Esophagus muscularis mucosa (tissue), 4 donors: ENCODE data around the gene SETD5. TPM values are rescaled to one million over a fixed set of nuclear protein-coding genes. Genes with fewer than 3 reads are reported as not detected.
A peak's percentile ranks its signal among the peaks of the same experiment; 100 is the strongest.

ENCODE experiments used
- DNase-seq: peaks from one replicate; pipeline ENCODE4 v3.0.0-alpha.2; 2017; ENCODE audit errors: extremely low spot score
- H3K27ac ChIP-seq, 4 donors: fragments of 200-600 bp; sonication (generic); replicated peaks in 1 of 4; 1 replicate in 3 of 4; 2 replicates in 1 of 4; pipeline ENCODE4 v1.5.1; 2016 to 2019; ENCODE audit warnings: mild to moderate bottlenecking in 1 of 4
- H3K27me3 ChIP-seq, 4 donors: fragments of 200-600 bp; sonication (generic); one replicate each; pipeline versions ENCODE4 v1.5.1 to v1.6.0; 2016 to 2019
- H3K36me3 ChIP-seq, 4 donors: fragments of 200-600 bp; sonication (generic); one replicate each; pipeline ENCODE4 v1.5.1; 2016 to 2019
- H3K4me1 ChIP-seq, 4 donors: fragments of 200-600 bp; sonication (generic); one replicate each; pipeline ENCODE4 v1.5.1; 2016 to 2019
- H3K4me3 ChIP-seq, 4 donors: fragments of 200-600 bp; sonication (generic); 1 replicate in 2 of 4; 2 replicates in 2 of 4; pipeline ENCODE4 v1.5.1; 2016 to 2019; ENCODE audit warnings: mild to moderate bottlenecking in 4 of 4, moderate library complexity in 1 of 4
- H3K9me3 ChIP-seq, 4 donors: fragments of 200-600 bp; sonication (generic); 1 replicate in 3 of 4; 2 replicates in 1 of 4; pipeline ENCODE4 v1.5.1; 2016 to 2019
- EP300 ChIP-seq: sonication (generic); formaldehyde crosslinking; IDR thresholded peaks from one replicate; pipeline ENCODE4 v1.6.1; 2017; ENCODE audit warnings: antibody characterized with exemption
- POLR2A ChIP-seq: fragments of 450-650 bp; IDR thresholded peaks from one replicate; pipeline ENCODE4 v1.6.1; 2017; ENCODE audit warnings: antibody characterized with exemption, moderate library complexity, mild to moderate bottlenecking, low read depth
- POLR2AphosphoS5 ChIP-seq, 2 donors: sonication (generic); formaldehyde crosslinking; IDR thresholded peaks; one replicate each; pipeline ENCODE4 v1.6.1; 2017; ENCODE audit warnings: antibody characterized with exemption in 2 of 2
- WGBS: methylation state at CpG from one replicate; pipeline ENCODE4 v1.1.5; 2018; 5-methylcytosine and 5-hydroxymethylcytosine counted together
- intact Hi-C: fragments of 100-400 bp; cut with DNase I; formaldehyde crosslinking; loops from one replicate; pipeline ENCODE4 v1.15.1; 2023
- total RNA-seq, 4 donors: library from RNA; depleted of rRNA; stranded (reverse); fragments of >200 nt; gene quantifications; one replicate each; pipeline versions ENCODE4 v1.1.0 to v1.2.1, GENCODE V29; 2016
- TF ChIP-seq, protein P1 (sequence below), 3 experiments: fragments of 200-600 bp in 2 of 3; fragments of 450-650 bp in 1 of 3; sonication (generic) in 2 of 3; IDR thresholded peaks; one replicate each; pipeline ENCODE4 v1.5.1; 2017 to 2019; ENCODE audit warnings: antibody characterized with exemption in 3 of 3, mild to moderate bottlenecking in 2 of 3, moderate library complexity in 1 of 3

SETD5 gene
- total RNA-seq, 4 donors from 2014 or later: 54.8 to 84.3 (median 78.1) TPM

DNA sequence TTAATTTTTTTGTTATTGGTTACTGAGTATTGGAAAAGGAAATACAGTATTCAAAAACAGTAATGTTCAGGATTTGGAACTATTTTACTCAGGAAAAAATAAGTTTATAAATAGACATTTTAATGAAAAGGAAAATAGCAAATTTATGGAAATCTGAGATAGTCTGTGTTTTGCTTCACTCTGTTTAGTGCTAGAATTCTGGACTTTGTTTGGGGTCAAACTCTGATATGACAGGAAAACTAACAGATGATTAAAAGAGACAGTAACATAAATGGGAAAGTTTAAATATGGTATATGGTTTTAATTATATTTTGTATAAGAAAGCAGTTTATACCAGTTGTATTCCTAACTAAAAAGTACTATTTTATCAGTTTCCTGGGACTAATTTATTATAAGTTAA is 17.4 kb downstream of the SETD5 start:
- H3K9me3 ChIP-seq: no peaks in the 10 kb centered on the region
- intact Hi-C loops: no loop called here
- peaks cover 0 to 5% (median 0%) of the 10 kb centered on the region in 4 donors for H3K36me3 ChIP-seq

DNA sequence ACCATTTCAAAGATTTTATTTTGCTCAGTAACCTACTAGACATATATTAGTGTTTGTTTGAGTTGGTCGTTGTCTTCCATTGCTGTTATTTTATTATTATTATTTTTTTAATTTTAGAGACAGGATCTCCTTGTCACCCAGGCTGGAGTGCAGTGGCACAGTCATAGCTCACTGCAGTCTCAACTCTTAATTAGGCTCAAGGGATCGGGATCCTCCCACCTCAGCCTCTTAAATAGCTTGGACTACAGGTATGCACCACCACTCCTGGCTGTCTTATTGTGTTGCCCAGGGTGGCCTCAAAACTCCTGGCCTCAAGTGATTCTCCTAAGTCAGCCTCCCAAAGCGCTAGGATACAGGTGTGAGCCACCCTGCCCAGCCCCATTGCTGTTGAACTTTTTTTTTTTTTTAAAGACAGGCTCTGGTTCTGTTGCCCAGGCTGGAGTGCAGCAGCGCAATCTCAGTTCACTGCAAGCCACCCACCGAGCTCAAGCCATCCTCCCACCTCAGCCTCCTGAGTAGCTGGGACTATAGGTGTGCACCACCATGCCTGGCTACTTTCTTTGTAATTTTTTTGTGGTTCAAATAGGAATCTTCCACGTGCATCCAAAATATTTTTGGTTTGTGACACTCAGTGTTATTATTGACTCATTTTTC is 18.2 kb downstream of the SETD5 start:
- intact Hi-C loops: no loop called here
- Histone ChIP-seq H3K9me3 (no peaks in the 10 kb centered on the region), H3K27me3 (no peaks in the 10 kb centered on the region), H3K4me1 (peaks cover 50 to 92% (median 84%) of the 10 kb centered on the region in 4 donors), H3K27ac (no peak overlapping the region), H3K4me3 (no peak overlapping the region), H3K36me3 (peaks cover 0 to 5% (median 0%) of the 10 kb centered on the region in 4 donors)
- TF ChIP-seq EP300 (no peak), POLR2AphosphoS5 (IDR thresholded peaks at IDR 0.05) (no peak), POLR2A (no peak)
- TF ChIP-seq, protein P1, sequence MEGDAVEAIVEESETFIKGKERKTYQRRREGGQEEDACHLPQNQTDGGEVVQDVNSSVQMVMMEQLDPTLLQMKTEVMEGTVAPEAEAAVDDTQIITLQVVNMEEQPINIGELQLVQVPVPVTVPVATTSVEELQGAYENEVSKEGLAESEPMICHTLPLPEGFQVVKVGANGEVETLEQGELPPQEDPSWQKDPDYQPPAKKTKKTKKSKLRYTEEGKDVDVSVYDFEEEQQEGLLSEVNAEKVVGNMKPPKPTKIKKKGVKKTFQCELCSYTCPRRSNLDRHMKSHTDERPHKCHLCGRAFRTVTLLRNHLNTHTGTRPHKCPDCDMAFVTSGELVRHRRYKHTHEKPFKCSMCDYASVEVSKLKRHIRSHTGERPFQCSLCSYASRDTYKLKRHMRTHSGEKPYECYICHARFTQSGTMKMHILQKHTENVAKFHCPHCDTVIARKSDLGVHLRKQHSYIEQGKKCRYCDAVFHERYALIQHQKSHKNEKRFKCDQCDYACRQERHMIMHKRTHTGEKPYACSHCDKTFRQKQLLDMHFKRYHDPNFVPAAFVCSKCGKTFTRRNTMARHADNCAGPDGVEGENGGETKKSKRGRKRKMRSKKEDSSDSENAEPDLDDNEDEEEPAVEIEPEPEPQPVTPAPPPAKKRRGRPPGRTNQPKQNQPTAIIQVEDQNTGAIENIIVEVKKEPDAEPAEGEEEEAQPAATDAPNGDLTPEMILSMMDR (IDR thresholded peaks at IDR 0.05): no peak
- 88% methylated on average over 6 of the region's 6 CpGs for WGBS
- no peak for DNase-seq

More for the DNA sequence above, 17.4 kb downstream of the SETD5 start:
- Histone ChIP-seq H3K27me3 (no peaks in the 10 kb centered on the region), H3K27ac (no peak overlapping the region), H3K4me1 (peaks cover 52 to 92% (median 82%) of the 10 kb centered on the region in 4 donors), H3K4me3 (no peak overlapping the region)
- DNase-seq: no peak
- no peak for TF ChIP-seq POLR2AphosphoS5 (IDR thresholded peaks at IDR 0.05)
- TF ChIP-seq, protein P1 (IDR thresholded peaks at IDR 0.05): no peak
- no peak for TF ChIP-seq EP300
- TF ChIP-seq POLR2A: no peak

DNA sequence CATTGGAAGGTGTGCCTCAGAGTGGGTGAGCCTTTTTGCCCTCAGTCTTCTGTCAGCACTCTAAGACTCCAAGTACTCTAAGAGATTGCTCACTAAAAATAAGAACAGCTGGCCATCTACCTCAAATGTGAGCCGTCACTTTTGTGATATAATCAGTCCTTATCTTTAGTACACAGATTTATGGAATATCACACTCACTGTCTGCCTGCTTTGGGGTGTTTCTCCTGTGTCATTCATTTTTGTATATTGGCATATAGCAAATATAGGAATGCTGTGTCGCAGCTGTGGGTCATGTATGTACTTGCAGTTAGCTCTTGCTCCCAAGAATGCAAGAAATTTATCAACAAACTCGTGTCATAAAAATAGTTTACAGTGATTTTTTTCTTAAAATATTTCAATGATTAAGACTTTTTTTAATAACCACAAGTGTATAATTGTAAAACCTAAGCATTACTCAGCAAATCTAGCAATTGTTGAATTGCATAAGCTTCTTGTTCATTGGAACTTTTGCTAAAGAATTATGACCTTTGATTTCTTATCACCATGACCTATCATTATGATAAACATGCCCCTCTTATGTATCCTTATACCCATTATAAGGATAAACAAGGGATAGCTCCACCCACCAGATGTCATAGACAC is 18.8 kb downstream of the SETD5 start:
- TF ChIP-seq, protein P1 (IDR thresholded peaks at IDR 0.05): no peak
- no peak for TF ChIP-seq EP300
- no peak for TF ChIP-seq POLR2AphosphoS5 (IDR thresholded peaks at IDR 0.05)
- no peak for TF ChIP-seq POLR2A
- H3K36me3 ChIP-seq: peaks cover 0 to 5% (median 0%) of the 10 kb centered on the region in 4 donors
- no peaks in the 10 kb centered on the region for H3K27me3 ChIP-seq
- DNase-seq: no peak
- WGBS: 58% methylated on average over 3 of the region's 3 CpGs
- H3K4me3 ChIP-seq: no peak overlapping the region
- no peak overlapping the region for H3K27ac ChIP-seq
- H3K4me1 ChIP-seq: peaks cover 57 to 92% (median 84%) of the 10 kb centered on the region in 4 donors
- intact Hi-C loops: no loop called here
- H3K9me3 ChIP-seq: no peaks in the 10 kb centered on the region

DNA sequence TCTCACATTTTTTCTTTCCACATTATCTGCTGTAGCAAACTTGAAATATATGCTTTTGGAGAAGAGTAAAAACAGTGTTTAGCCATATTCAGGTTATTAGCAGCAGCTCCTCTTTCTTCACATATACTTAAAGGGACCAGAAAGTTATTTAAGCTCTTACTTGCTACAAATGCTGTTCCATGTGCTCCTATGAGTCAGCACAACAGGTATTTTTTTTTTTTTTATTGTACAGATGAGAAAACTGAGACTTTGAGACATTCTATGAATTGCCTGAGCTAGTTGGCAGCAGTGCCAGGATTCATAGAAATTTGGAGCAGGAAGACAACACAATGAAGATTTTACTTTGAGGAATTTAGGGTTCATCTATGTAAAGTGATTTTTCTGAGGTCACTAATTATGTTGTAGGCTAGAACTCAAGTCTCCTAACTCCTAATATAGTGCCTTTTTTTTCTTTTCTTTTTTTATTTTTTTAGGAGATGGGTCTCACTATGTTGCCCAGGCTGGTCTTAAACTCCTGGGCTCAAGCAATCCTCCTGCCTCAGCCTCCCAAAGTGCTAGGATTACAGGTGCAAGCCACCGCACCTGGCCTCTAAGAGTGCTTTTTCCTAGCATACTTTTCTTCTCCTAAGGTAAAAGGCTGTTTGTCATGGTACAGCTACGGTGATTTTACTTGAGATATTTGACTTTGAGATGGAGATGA is 23.6 kb downstream of the SETD5 start:
- Histone ChIP-seq H3K4me3 (no peak overlapping the region), H3K4me1 (peaks cover 70 to 93% (median 87%) of the 10 kb centered on the region in 4 donors), H3K9me3 (no peaks in the 10 kb centered on the region), H3K36me3 (peaks cover 0 to 7% (median under 1%) of the 10 kb centered on the region in 4 donors), H3K27ac (peak overlapping the region in 2 of 4 donors; percentile 5 to 39), H3K27me3 (no peaks in the 10 kb centered on the region)
- DNase-seq: no peak
- WGBS: 89% methylated on average over 2 of the region's 2 CpGs
- TF ChIP-seq POLR2A: no peak
- no peak for TF ChIP-seq EP300
- no peak for TF ChIP-seq POLR2AphosphoS5 (IDR thresholded peaks at IDR 0.05)
- TF ChIP-seq, protein P1 (IDR thresholded peaks at IDR 0.05): no peak
- intact Hi-C loops: loop anchor here (5.0 kb wide), 1 partner anchor 69 kb away; no protein-coding TSS in a partner anchor
